HL-60 (cell line): ENCODE measurements around the gene SBK3.

Source experiments
- DNase-seq, 2 experiments: peaks; one replicate each; pipeline ENCODE4 v3.0.0-alpha.2; 2010 to 2020; ENCODE audit warnings: low read depth in 1 of 2, low spot score in 1 of 2
- H3K27ac ChIP-seq: fragments of 250-450 bp; sonication (Bioruptor Pico); replicated peaks from 2 replicates; pipeline ENCODE4 v1.5.1; 2020; ENCODE audit warnings: mild to moderate bottlenecking, moderate library complexity
- H3K27me3 ChIP-seq: fragments of 250-450 bp; sonication (Bioruptor Pico); 2 replicates; pipeline ENCODE4 v1.5.1; 2021; ENCODE audit warnings: mild to moderate bottlenecking, moderate library complexity; ENCODE audit not compliant: insufficient read depth, poor library complexity, severe bottlenecking
- H3K4me3 ChIP-seq: replicated peaks from 2 replicates; pipeline ENCODE4 v1.5.1; 2011; ENCODE audit warnings: mild to moderate bottlenecking, control low read depth, low read length; ENCODE audit not compliant: insufficient read depth
- CTCF ChIP-seq: IDR thresholded peaks from one replicate; pipeline ENCODE4 v1.5.1; 2011; ENCODE audit warnings: low read length, control low read depth, inconsistent platforms; ENCODE audit not compliant: insufficient read depth
- GABPA ChIP-seq: IDR thresholded peaks from 2 replicates; pipeline ENCODE4 v1.6.1; 2012; ENCODE audit warnings: low read depth
- POLR2AphosphoS5 ChIP-seq: IDR thresholded peaks from 2 replicates; pipeline ENCODE4 v1.6.1; 2012; ENCODE audit warnings: low read depth
- REST ChIP-seq: IDR thresholded peaks from 2 replicates; pipeline ENCODE4 v1.6.1; 2012; ENCODE audit warnings: low read depth; ENCODE audit not compliant: insufficient replicate concordance
- SPI1 ChIP-seq: IDR thresholded peaks from 2 replicates; pipeline ENCODE4 v1.6.1; 2012; ENCODE audit warnings: low read depth, mild to moderate bottlenecking, borderline replicate concordance

Gene SBK3

GRCh38 chr19:55554741-55555152, 9.4 kb upstream of the SBK3 start:
- Histone ChIP-seq H3K27ac (no peak overlapping the region), H3K27me3 (peaks cover 2% of the 10 kb centered on the region), H3K4me3 (no peak overlapping the region)
- no peak for DNase-seq
- no peak for TF ChIP-seq REST
- no peak for TF ChIP-seq POLR2AphosphoS5
- TF ChIP-seq SPI1, result no peak
- TF ChIP-seq CTCF, result no peak
- no peak for TF ChIP-seq GABPA

GRCh38 chr19:55554302-55554701, 9.0 kb upstream of the SBK3 start:
- H3K4me3 ChIP-seq, result no peak overlapping the region
- H3K27me3 ChIP-seq, result peaks cover 3% of the 10 kb centered on the region
- TF ChIP-seq SPI1 (no peak), GABPA (no peak), POLR2AphosphoS5 (no peak), REST (no peak), CTCF (no peak)
- no peak for DNase-seq
- no peak overlapping the region for H3K27ac ChIP-seq

GRCh38 chr19:55553217-55554182, 8.2 kb upstream of the SBK3 start:
- TF ChIP-seq CTCF (no peak), SPI1 (no peak), POLR2AphosphoS5 (no peak), GABPA (no peak), REST (no peak)
- H3K27ac ChIP-seq, result no peak overlapping the region
- no peak overlapping the region for H3K4me3 ChIP-seq
- DNase-seq, result no peak
- peaks cover 3% of the 10 kb centered on the region for H3K27me3 ChIP-seq
